IMR-90 (cell line): ENCODE measurements around the gene TRMT1L. TPM values are rescaled to one million over a fixed set of nuclear protein-coding genes. Genes with fewer than 3 reads are reported as not detected.

Source experiments
- ATAC-seq: fragments of 200-7000 bp; cut with Tn5 transposase; 2 replicates; pipeline ENCODE4 v1.9.1; 2020; ENCODE audit warnings: low read depth, mild to moderate bottlenecking, moderate library complexity
- BruUV-seq: library from RNA; stranded (reverse); fragments of 400-500 nt; replicated peaks from 2 replicates; lab custom pipeline; 2021; lab: Mats Ljungman, UMichigan
- CTCF ChIA-PET: fragments of 300-600 bp; formaldehyde crosslinking; extraction: SDS; loops from one replicate; lab custom pipeline; 2021; ENCODE audit warnings: antibody characterized with exemption; lab: Yijun Ruan, JAX
- POLR2A ChIA-PET: fragments of 300-600 bp; sonication (Branson Sonifier 250); formaldehyde crosslinking; loops from one replicate; lab custom pipeline; 2022; ENCODE audit warnings: antibody characterized with exemption; ENCODE audit not compliant: unreplicated experiment; lab: Charles Lee
- DNase-seq: peaks from one replicate; pipeline ENCODE4 v3.0.0; 2013
- H2AFZ ChIP-seq: replicated peaks from 2 replicates; pipeline ENCODE3; 2013; ENCODE audit warnings: low read length, mild to moderate bottlenecking; ENCODE audit not compliant: poor library complexity
- H2AK5ac ChIP-seq: 2 replicates; pipeline ENCODE4 v1.6.1; 2013; ENCODE audit warnings: low read depth, low read length, inconsistent platforms
- H2AK9ac ChIP-seq: replicated peaks from 2 replicates; pipeline ENCODE3; 2013; ENCODE audit warnings: mild to moderate bottlenecking, low read depth, low read length, moderate library complexity; ENCODE audit not compliant: poor library complexity
- H2BK120ac ChIP-seq: 2 replicates; pipeline ENCODE4 v1.6.1; 2013; ENCODE audit warnings: low read depth, low read length, inconsistent platforms
- H2BK15ac ChIP-seq: 3 replicates; pipeline ENCODE4 v1.6.1; 2013; ENCODE audit warnings: low read depth, low read length, inconsistent platforms
- H2BK20ac ChIP-seq: 2 replicates; pipeline ENCODE4 v1.6.1; 2013; ENCODE audit warnings: low read depth, mild to moderate bottlenecking, inconsistent platforms, low read length, moderate library complexity
- H2BK5ac ChIP-seq: 2 replicates; pipeline ENCODE4 v1.6.1; 2013; ENCODE audit warnings: mild to moderate bottlenecking, low read depth, low read length, inconsistent platforms; ENCODE audit not compliant: poor library complexity, severe bottlenecking
- H3K14ac ChIP-seq: replicated peaks from 2 replicates; pipeline ENCODE4 v1.6.1; 2013; ENCODE audit warnings: low read depth, low read length, inconsistent platforms
- H3K18ac ChIP-seq: 2 replicates; pipeline ENCODE4 v1.6.1; 2013; ENCODE audit warnings: low read depth, low read length, control low read depth
- H3K23ac ChIP-seq: 2 replicates; pipeline ENCODE4 v1.6.1; 2013; ENCODE audit warnings: low read depth, low read length, inconsistent platforms
- H3K27ac ChIP-seq: 2 replicates; pipeline ENCODE4 v1.5.1; 2013; ENCODE audit warnings: mild to moderate bottlenecking, control low read depth, low read length; ENCODE audit not compliant: insufficient read depth
- H3K27me3 ChIP-seq: 2 replicates; pipeline ENCODE4 v1.6.1; 2013; ENCODE audit warnings: low read length; ENCODE audit not compliant: control insufficient read depth, insufficient read depth
- H3K36me3 ChIP-seq: 2 replicates; pipeline ENCODE4 v1.6.1; 2013; ENCODE audit warnings: low read length, mixed read lengths; ENCODE audit not compliant: control insufficient read depth, insufficient read depth
- H3K4ac ChIP-seq: 2 replicates; pipeline ENCODE4 v1.6.1; 2013; ENCODE audit warnings: low read depth, low read length, inconsistent platforms
- H3K4me1 ChIP-seq: 2 replicates; pipeline ENCODE4 v1.6.1; 2013; ENCODE audit warnings: low read length, mixed read lengths; ENCODE audit not compliant: control insufficient read depth, insufficient read depth
- H3K4me2 ChIP-seq: 2 replicates; pipeline ENCODE4 v1.6.1; 2013; ENCODE audit warnings: low read depth, mild to moderate bottlenecking, control low read depth, low read length, moderate library complexity
- H3K4me3 ChIP-seq: 2 replicates; pipeline ENCODE4 v1.5.1; 2013; ENCODE audit warnings: low read depth, mild to moderate bottlenecking, control low read depth, low read length, moderate library complexity; ENCODE audit not compliant: insufficient read depth
- H3K56ac ChIP-seq: 2 replicates; pipeline ENCODE4 v1.6.1; 2013; ENCODE audit warnings: low read length, inconsistent platforms; ENCODE audit not compliant: insufficient read depth; ENCODE audit errors: extremely low read depth
- H3K79me1 ChIP-seq, 2 experiments: 2 replicates each; pipeline ENCODE4 v1.6.1; 2013; ENCODE audit warnings: low read length in 2 of 2, inconsistent platforms in 1 of 2, low read depth in 1 of 2
- H3K9ac ChIP-seq: 2 replicates; pipeline ENCODE4 v1.6.1; 2013; ENCODE audit warnings: low read depth, low read length, control low read depth
- H3K9me1 ChIP-seq: 2 replicates; pipeline ENCODE4 v1.6.1; 2013; ENCODE audit warnings: low read length, inconsistent platforms; ENCODE audit not compliant: insufficient read depth
- H3K9me3 ChIP-seq: 2 replicates; pipeline ENCODE4 v1.6.1; 2013; ENCODE audit warnings: low read length; ENCODE audit not compliant: control insufficient read depth, insufficient read depth
- H4K20me1 ChIP-seq: 2 replicates; pipeline ENCODE4 v1.6.1; 2013; ENCODE audit warnings: low read length, inconsistent platforms; ENCODE audit not compliant: insufficient read depth
- H4K5ac ChIP-seq: 2 replicates; pipeline ENCODE4 v1.6.1; 2013; ENCODE audit warnings: mild to moderate bottlenecking, low read depth, low read length, control low read depth
- H4K8ac ChIP-seq, 2 experiments: 2 replicates each; pipeline ENCODE4 v1.6.1; 2013; ENCODE audit warnings: low read depth in 2 of 2, low read length in 2 of 2, control low read depth in 1 of 2, inconsistent platforms in 1 of 2
- H4K91ac ChIP-seq: 2 replicates; pipeline ENCODE4 v1.6.1; 2013; ENCODE audit warnings: low read depth, low read length, inconsistent platforms; ENCODE audit not compliant: insufficient read depth
- BHLHE40 ChIP-seq: fragments of 150-350 bp; IDR thresholded peaks from 2 replicates; pipeline ENCODE4 v1.6.1; 2016; ENCODE audit warnings: mild to moderate bottlenecking, low read depth, low read length
- CEBPB ChIP-seq: IDR thresholded peaks from 2 replicates; pipeline ENCODE4 v1.6.1; 2012; ENCODE audit warnings: low read depth, low read length, improper control_type of control experiment
- MXI1 ChIP-seq: IDR thresholded peaks from 2 replicates; pipeline ENCODE4 v1.6.1; 2012; ENCODE audit warnings: low read depth, mild to moderate bottlenecking, low read length, moderate library complexity, borderline replicate concordance
- RCOR1 ChIP-seq: IDR thresholded peaks from 2 replicates; pipeline ENCODE4 v1.6.1; 2012; ENCODE audit warnings: mild to moderate bottlenecking, low read length, improper control_type of control experiment; ENCODE audit not compliant: insufficient replicate concordance
- RFX5 ChIP-seq: IDR thresholded peaks from 2 replicates; pipeline ENCODE4 v1.8.0; 2012; ENCODE audit warnings: low read depth, mild to moderate bottlenecking, low read length, moderate library complexity
- dilution Hi-C: fragments of 300-500 bp; cut with HindIII; formaldehyde crosslinking; loops from one replicate; pipeline ENCODE4 v1.14.3; 2018; ENCODE audit warnings: low sequenced_read_pairs; ENCODE audit not compliant: unreplicated experiment
- in situ Hi-C: fragments of 300-500 bp; cut with MboI; formaldehyde crosslinking; loops from 3 replicates; pipeline ENCODE4 v1.14.3; 2019; ENCODE audit warnings: low sequenced_read_pairs, inconsistent platforms, mixed read lengths
- intact Hi-C: fragments of 100-400 bp; cut with micrococcal nuclease; formaldehyde crosslinking; loops from 2 replicates; pipeline ENCODE4 v1.10.0; 2022
- polyA plus RNA-seq, 3 experiments: library from polyadenylated mRNA; depleted of rRNA; stranded (reverse); fragments of >200 nt; gene quantifications; 2 replicates each; pipeline ENCODE4 v1.2.3, GENCODE V29; 2012; ENCODE audit warnings: low replicate concordance in 1 of 3
- total RNA-seq: library from RNA; depleted of rRNA; stranded (reverse); fragments of >200 nt; gene quantifications from 2 replicates; pipeline ENCODE4 v1.2.3, GENCODE V29; 2012
- TF ChIP-seq, protein P1 (sequence below): fragments of 150-350 bp; IDR thresholded peaks from 2 replicates; pipeline ENCODE4 v1.6.1; 2017; ENCODE audit warnings: mild to moderate bottlenecking, antibody characterized with exemption, low read length, low read depth

The TRMT1L gene
- total and polyA plus RNA-seq, 2 of the 4 experiments (the other 2 are of a cell fraction), result 11.0 to 21.9 TPM

- BruUV-seq, result no TSS peak
- in situ Hi-C loops, result no loop called here
- H2BK5ac ChIP-seq, result no peak overlapping the region
- H3K14ac ChIP-seq, result no peak overlapping the region
- dilution Hi-C loops, result no loop called here
- no peak overlapping the region for H2BK120ac ChIP-seq
- H3K9ac ChIP-seq, result no peak overlapping the region
- H3K36me3 ChIP-seq, result no peaks in the 10 kb centered on the region
- no peak overlapping the region for H2BK20ac ChIP-seq
- no peak overlapping the region for H3K18ac ChIP-seq
- no peak overlapping the region for H3K23ac ChIP-seq
- H4K8ac ChIP-seq, result no peak overlapping the region
- no peaks in the 10 kb centered on the region for H3K9me3 ChIP-seq
- H3K9me1 ChIP-seq, result 0 out of 2 replicates have a peak, but pooled peaks cover 1% of the 10 kb centered on the region
- ChIA-PET CTCF (no interaction called here), POLR2A (no interaction called here)
- no peak overlapping the region for H2AK5ac ChIP-seq
- H2AFZ ChIP-seq, result no peak overlapping the region
- no peak overlapping the region for H3K4me2 ChIP-seq
- H3K4me3 ChIP-seq, result no peak overlapping the region
- no peak overlapping the region for H4K91ac ChIP-seq
- H3K56ac ChIP-seq, result no peak overlapping the region
- H3K4me1 ChIP-seq, result no peaks in the 10 kb centered on the region
- no peak overlapping the region for H2BK15ac ChIP-seq
- ATAC-seq, result no peak
- no peak overlapping the region for H2AK9ac ChIP-seq
- no peak overlapping the region for H3K27ac ChIP-seq
- H4K5ac ChIP-seq, result no peak overlapping the region
- H4K20me1 ChIP-seq, result peaks cover 16% of the 10 kb centered on the region
- no peak for TF ChIP-seq RFX5
- no peak for TF ChIP-seq MXI1
- TF ChIP-seq, protein P1, sequence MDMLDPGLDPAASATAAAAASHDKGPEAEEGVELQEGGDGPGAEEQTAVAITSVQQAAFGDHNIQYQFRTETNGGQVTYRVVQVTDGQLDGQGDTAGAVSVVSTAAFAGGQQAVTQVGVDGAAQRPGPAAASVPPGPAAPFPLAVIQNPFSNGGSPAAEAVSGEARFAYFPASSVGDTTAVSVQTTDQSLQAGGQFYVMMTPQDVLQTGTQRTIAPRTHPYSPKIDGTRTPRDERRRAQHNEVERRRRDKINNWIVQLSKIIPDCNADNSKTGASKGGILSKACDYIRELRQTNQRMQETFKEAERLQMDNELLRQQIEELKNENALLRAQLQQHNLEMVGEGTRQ, result no peak
- no peak for TF ChIP-seq BHLHE40
- no peak for TF ChIP-seq CEBPB
- TF ChIP-seq RCOR1, result no peak
- intact Hi-C loops, result no loop called here
- DNase-seq, result no peak
- no peak overlapping the region for H3K4ac ChIP-seq
- peaks cover 22 to 48% of the 10 kb centered on the region in 2 experiments for H3K79me1 ChIP-seq
- H3K27me3 ChIP-seq, result no peaks in the 10 kb centered on the region
Measured at GRCh38 chr1:185080422-185080821, 76.3 kb downstream of the TRMT1L start.
